GM12873 (cell line): ENCODE measurements around the gene NUP54.

Experiments used
- TF ChIP-seq, protein P1 (sequence below): IDR thresholded peaks from 2 replicates; pipeline ENCODE4 v1.5.1; 2012; ENCODE audit warnings: low read depth, mild to moderate bottlenecking, moderate library complexity, low read length, control low read depth; ENCODE audit not compliant: insufficient read depth; ENCODE audit errors: missing control alignments

NUP54 gene

DNA sequence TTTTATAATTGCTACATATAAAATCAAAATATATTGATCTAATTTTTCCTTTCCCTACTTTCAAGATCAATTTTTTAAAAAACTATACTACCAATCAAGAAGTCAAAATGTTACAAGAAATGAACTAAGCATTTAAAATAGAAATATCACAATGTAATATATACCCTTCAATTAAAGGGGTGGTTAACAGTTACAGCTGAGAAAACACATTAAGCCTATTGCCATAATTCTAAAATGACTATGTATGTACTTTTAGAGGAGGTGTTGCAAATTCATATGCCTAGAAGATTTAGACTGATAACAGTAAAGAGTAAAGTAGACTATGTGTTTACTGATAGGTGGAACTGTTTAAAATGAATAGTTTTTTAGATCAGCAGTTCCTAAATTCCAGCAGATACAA lies 3.7 kb downstream of the NUP54 start:
- TF ChIP-seq, protein P1, sequence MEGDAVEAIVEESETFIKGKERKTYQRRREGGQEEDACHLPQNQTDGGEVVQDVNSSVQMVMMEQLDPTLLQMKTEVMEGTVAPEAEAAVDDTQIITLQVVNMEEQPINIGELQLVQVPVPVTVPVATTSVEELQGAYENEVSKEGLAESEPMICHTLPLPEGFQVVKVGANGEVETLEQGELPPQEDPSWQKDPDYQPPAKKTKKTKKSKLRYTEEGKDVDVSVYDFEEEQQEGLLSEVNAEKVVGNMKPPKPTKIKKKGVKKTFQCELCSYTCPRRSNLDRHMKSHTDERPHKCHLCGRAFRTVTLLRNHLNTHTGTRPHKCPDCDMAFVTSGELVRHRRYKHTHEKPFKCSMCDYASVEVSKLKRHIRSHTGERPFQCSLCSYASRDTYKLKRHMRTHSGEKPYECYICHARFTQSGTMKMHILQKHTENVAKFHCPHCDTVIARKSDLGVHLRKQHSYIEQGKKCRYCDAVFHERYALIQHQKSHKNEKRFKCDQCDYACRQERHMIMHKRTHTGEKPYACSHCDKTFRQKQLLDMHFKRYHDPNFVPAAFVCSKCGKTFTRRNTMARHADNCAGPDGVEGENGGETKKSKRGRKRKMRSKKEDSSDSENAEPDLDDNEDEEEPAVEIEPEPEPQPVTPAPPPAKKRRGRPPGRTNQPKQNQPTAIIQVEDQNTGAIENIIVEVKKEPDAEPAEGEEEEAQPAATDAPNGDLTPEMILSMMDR: no peak

DNA sequence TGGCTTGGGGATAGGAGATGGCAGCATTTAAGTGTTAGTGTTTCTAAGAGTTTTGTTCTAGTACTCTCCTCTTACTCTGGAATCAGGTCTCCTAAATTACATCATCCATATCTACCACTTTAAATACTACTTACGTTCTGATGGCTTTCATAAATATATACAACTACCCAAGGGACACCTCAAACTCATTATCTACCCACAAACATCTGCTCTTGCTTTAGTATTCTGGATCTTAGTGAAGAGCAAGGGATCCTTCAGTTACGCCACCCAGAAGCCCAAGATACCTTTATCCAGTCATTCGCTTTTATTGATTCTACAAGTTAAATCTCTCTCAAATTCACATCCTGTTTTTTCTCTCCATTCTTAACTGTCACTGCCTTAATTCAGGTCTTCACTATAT lies 7.0 kb downstream of the NUP54 start:
- TF ChIP-seq, protein P1: no peak

DNA sequence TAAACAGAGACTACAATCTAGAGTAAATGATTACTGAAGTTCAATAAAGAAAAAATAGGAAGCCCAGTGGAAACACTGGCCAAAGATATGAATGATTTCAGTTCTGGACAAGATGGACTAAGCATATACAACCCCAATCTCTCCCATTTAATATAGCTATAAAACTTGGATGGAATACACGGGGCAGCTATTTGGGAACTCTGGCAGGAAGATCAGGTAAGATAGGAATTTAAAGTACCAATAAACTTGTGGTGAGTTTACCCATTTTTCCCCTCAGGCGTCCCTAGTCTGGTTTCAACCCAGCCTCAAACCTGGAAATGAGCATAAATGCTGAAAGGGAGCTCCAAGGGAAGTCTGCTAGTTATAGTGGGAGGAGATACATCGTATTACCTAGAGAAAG lies 20.4 kb downstream of the NUP54 start:
- TF ChIP-seq, protein P1: no peak

DNA sequence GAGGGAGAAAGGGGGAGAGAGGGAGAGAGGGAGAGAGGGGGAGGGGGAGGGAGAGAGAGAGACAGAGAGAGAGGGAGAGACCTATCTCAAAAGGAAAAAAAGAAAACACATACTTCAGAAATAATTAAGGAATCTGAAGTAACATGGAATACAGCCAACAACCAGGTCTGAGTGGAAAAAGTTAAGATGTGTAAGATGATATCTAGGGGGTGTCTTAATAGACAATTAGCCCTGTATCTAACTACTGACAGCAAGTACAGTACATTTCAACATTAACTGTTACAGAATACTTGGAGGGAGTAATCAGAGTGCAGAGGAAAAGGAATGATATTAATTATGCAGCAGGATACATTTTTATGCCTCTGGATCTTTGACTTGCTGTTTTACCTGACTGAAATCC lies 22.4 kb downstream of the NUP54 start:
- TF ChIP-seq, protein P1: no peak

DNA sequence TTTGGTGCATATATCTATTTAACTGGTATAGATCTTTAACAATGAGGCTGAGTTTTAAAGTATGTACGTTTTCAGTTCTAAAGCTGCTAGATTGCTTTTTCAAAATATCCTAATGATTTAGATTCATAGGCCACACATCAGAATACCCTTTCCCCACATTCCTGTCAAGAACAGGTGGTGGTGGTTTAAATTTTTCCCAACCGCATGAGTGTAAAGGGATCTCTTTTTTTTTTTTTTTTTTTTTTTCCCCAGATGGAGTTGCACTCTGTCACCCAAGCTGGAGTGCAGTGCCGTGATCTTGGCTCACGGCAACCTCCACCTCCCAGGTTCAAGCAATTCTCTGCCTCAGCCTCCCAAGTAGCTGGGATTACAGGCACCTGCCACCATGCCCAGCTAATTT lies 28.0 kb downstream of the NUP54 start:
- TF ChIP-seq, protein P1: no peak

DNA sequence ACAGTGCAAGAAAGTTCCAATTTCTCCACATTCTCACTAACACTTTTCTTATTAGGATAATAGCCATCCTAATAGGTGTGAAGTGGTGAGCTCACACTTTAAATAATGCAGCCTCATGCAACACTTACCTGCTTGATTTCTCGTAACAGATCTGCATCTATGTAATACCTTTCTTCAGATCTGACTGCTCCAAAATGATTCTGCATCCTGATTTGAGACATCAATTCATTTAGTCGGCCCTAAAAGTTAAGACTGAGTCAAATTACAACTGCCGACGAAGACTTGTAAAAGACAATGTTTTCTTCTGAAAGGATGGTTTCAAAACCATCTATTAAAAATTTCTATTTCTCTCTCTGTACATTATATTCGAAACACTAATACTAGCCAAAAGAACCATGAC lies 30.7 kb downstream of the NUP54 start:
- TF ChIP-seq, protein P1: no peak

DNA sequence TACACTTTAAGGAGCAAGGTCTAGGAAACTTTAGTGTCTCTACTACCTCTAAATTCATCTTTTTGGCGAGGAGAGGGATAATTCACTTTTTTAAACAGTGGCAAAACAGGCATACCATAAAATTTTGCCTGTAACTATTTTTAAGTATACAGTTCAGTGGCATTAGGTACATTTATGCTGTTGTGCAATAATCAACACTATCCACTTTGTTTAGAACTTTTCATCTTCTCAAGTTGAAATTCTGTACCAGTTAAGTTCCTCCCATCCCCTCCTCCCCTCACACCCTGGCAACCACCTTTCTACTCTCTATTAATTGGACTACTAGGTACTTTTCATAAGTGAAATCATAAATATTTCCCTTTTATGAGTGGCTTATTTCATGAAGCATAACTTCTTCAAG lies 31.4 kb downstream of the NUP54 start:
- TF ChIP-seq, protein P1: no peak
